HFF-Myc (cell line): ENCODE results near the gene EPS8L3.
"Not testable (repeated sequence)": the region's sequence is repeated elsewhere in the genome, so short reads cannot be mapped to it uniquely, and the experiment has no call there.

Experiments used
- DNase-seq: peaks from one replicate; pipeline ENCODE4 v3.0.0-alpha.2; 2011; ENCODE audit warnings: low read depth; ENCODE audit errors: extremely low read depth
- H3K4me3 ChIP-seq: replicated peaks from 2 replicates; pipeline ENCODE4 v1.5.1; 2011; ENCODE audit warnings: low read depth, mild to moderate bottlenecking, control low read depth, low read length
- TF ChIP-seq, protein P1 (sequence below): IDR thresholded peaks from 2 replicates; pipeline ENCODE4 v1.5.1; 2012; ENCODE audit warnings: mild to moderate bottlenecking, low read depth, low read length, control low read depth; ENCODE audit errors: missing control alignments

EPS8L3 gene

GRCh38 chr1:109771712-109772657 is 8.3 kb upstream of the EPS8L3 start:
- TF ChIP-seq, protein P1, sequence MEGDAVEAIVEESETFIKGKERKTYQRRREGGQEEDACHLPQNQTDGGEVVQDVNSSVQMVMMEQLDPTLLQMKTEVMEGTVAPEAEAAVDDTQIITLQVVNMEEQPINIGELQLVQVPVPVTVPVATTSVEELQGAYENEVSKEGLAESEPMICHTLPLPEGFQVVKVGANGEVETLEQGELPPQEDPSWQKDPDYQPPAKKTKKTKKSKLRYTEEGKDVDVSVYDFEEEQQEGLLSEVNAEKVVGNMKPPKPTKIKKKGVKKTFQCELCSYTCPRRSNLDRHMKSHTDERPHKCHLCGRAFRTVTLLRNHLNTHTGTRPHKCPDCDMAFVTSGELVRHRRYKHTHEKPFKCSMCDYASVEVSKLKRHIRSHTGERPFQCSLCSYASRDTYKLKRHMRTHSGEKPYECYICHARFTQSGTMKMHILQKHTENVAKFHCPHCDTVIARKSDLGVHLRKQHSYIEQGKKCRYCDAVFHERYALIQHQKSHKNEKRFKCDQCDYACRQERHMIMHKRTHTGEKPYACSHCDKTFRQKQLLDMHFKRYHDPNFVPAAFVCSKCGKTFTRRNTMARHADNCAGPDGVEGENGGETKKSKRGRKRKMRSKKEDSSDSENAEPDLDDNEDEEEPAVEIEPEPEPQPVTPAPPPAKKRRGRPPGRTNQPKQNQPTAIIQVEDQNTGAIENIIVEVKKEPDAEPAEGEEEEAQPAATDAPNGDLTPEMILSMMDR, result no peak
- H3K4me3 ChIP-seq, result no peak overlapping the region
- no peak for DNase-seq

- DNase-seq, result no peak
- TF ChIP-seq, protein P1, result no peak
- no peak overlapping the region for H3K4me3 ChIP-seq
Measured at GRCh38 chr1:109770331-109771095, 6.8 kb upstream of the EPS8L3 start.

DNA sequence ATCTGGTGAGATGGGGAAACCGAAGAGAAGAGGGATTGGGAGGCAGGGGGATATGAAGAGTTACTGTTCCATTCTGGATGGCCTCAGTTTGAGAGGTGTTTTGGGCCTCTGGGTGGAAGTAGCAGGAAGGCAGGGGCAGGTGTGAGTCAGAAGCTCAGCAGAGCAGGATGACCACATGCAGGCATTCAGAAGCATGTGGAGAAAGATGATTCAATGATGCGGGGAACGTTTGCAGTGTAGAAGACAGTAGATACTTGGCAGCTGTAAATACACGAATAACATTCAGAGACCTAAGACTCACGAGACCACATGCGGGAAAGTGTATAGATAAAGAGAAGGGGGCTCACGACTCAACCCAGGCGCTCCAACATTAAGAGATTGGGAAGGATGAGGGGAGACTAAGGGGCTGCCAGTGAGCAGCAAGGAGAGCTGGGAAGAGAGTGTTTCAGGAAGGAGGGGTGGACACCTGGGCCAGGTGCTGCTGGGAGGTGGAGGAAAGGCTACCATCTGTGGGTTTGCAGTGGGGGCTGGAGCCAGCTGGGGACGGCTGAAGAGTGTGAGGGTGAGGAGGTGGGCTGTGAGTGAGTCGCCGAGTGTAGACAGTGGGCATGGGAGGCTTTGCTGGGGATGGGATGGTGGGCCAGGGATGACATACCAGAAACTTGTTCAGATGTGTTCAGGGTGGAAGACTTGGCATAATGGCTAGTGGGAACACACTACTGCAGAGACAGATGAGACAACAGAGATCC is 5.8 kb upstream of the EPS8L3 start:
- TF ChIP-seq, protein P1, result no peak
- no peak for DNase-seq
- H3K4me3 ChIP-seq, result no peak overlapping the region

DNA sequence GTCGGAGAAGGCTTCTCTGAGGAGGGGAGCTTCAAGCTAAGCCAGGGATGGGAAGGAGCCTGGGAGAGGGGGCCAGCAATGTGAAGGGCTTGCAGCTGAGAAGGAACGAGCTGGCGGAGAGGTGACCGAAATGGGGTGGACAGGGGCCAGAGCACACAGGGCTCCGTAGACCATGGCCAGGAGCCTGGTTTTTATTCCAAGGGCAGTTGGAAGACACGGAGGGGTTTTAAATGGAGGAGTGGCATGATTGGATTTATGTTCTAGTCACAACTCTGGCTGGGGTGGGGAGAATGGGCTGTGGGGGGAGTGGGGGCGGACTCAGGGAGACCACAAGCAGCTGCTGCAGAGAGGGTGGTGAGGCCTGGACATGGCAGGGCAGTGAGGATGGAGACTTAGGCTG is 5.1 kb upstream of the EPS8L3 start:
- no peak for DNase-seq
- no peak overlapping the region for H3K4me3 ChIP-seq

GRCh38 chr1:109768335-109768650 is 4.6 kb upstream of the EPS8L3 start:
- no peak for DNase-seq
- TF ChIP-seq, protein P1, result no peak
- H3K4me3 ChIP-seq, result no peak overlapping the region

More for the DNA sequence above, 5.1 kb upstream of the EPS8L3 start:
- TF ChIP-seq, protein P1, result no peak

DNA sequence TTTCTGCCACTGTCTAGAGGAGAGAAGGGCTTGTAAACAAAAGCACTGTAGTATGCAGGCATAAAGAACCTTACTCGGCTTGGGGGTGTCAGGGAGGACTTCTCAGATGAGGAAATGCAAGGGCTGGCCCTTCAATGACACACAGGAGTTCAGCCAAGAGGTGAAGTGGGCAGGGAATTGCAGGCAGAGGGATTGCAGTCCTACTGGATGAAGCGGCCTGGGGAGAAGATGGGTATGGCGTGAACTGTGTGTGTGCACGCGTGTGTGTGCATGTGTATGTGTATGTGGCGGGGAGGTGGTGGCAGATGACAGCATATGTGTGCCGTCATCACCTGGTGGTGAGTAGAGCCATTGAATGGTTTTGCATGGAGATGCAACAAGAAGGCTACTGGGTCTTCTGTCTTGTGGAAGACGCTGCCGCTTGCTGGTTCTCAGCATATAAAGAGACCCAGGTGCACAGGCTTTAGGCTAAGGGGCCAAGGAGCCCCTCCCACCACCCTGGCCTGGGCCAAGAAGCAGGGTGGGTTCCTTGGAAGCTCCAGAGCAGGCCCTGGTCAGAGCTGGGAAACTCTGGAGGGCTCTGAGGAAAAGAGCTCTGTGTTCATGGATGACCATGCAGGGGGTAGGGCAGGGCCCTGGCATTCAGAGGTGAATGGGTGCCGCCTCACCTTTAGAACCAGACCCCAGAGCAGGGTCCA is 4.1 kb upstream of the EPS8L3 start:
- H3K4me3 ChIP-seq, result no peak overlapping the region
- no peak for DNase-seq
- TF ChIP-seq, protein P1, result no peak

DNA sequence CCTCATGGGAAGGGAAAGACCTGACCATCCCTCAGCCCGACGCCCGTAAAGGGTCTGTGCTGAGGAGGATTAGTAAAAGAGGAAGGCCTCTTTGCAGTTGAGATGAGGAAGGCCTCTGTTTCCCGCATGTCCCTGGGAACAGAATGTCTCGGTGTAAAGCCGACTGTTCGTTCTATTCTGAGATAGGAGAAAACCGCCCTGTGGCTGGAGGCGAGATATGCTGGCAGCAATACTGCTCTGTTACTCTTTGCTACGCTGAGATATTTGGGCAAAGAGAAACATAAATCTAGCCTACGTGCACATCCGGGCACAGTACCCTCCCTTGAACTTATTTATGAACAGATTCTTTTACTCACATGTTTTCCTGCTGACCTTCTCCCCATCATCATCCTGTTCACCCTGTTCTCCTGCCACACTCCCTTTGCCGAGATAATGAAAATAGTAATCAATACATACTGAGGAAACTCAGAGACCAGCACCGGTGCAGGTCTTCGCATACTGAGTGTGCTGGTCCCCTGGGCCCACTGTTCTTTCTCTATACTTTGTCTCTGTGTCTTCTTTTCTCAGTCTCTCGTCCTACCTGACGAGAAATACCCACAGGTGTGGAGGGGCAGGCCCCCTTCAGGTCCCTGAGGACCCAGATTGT is 3.4 kb upstream of the EPS8L3 start:
- DNase-seq, H3K4me3 ChIP-seq: not testable (repeated sequence)
